ENCODE measurements around the gene TADA3.
A peak's percentile ranks its signal among the peaks of the same experiment; 100 is the strongest.

Gene TADA3

DNA sequence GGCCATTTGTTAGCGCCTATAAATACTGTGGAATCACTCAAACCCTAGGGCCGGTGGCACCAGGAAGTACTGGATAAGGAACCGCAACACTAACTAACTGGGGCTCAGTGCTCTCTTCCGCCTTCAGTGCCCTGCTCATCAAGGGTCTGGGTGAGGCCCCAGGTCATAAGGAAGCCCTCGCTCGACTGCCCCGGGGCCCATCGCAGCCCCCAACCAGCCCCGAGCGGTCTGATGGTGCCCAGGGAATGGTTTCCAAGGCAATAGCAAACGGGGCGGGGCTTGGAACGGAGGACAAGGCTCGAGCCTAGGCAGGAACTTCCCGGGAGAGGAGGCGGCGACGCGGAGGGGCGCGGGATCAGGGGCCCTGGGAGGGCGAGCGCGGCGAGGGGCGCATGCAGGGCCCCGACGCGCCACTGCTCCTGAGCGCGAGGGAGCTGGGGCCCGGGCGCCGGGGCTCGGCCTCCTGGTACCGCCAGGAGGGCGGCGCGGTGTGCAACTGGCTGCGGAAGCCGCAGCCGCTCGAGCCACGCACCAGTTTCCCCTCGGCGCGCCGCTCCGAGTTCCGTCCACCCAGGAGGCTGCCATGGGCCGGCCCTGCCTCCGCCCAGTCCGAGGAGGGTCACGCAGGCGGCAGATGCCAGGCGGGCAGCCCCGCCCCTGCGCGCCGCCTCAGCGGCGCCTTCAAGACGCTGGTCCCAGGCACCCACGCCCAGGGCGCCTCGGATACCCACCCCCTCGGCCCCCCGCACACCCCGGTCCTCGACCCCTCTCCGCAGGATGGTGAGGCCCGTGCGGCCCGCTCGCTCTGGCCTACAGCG lies 17.6 kb upstream of the TADA3 start, which contains the start of gene TTLL3:
Gene TTLL3 (plus strand): TSS at position 648 of the 818 bp plus-strand sequence. CDS start 400 bp downstream, outside the sequence.
- DNase-seq (ENCODE audit: low spot score), result peak; percentile 88

DNA sequence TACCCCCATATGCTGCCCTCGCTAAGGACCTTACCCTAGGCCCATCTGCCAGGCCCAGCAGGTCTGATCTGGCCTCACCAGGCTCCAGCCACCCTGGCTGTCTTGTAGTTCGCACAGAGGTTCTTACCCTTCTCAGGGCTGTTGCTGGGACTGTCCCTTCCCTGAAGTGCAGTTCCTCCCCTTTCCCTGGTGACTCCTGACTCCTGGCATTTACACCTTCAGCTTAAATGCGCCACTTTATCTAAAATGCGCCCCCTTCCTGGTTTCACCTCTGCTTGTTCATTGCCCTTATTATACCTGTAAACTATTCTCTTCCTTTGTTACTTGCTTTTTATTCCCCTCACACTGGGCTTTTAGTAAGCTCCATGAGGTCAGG lies 17.0 kb upstream of the TADA3 start:
- no peak for DNase-seq (ENCODE audit: low spot score)

GRCh38 chr3:9808345-9809037 lies 16.2 kb upstream of the TADA3 start:
- peak; percentile 90 for DNase-seq (ENCODE audit: low spot score)

GRCh38 chr3:9807981-9808344 lies 15.7 kb upstream of the TADA3 start:
- no peak for DNase-seq (ENCODE audit: low spot score)

DNA sequence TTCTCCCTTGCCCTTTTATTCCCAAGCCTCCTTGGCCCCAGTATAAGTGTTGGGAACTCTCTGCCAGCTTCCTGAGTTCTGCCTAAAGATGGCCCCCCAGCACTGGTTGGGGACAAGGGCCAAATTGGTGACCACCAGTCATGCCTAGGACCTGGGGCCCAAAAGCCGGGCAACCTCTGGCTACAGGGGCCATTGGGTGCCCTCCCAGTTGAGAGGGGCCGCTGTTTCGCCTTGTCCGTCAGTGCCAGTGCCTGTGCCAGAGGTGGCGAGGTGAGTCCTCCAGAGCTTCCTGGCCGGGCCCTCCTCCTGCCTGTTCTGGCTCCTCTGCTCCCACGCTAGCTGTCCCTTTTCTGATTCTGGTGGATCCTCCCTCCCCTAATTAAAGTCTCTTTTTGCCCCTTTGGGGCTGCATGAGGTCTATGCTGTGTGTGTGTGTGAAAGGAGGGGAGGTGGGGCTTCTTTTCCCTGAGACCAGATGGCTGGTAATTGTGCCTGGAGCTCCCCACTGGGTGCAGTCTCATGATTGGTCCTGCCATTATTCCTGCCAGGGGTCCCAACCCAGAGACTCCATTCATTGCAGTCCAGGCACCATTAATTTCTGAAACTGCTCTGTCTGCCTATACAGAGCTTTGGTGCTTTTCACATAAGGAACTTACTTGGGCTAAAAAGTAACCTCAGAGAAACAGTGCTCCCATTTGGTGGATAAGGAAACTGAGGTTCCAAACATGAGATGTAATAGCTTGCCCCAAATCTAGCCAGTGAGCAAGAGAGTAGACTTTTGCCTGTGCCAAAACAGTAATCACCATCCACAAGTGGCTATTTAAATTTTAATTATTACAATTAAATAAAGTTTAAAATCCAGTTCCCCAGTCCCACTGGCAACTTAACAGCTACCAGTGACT lies 14.7 kb upstream of the TADA3 start:
- no peak for DNase-seq (ENCODE audit: low spot score)

DNA sequence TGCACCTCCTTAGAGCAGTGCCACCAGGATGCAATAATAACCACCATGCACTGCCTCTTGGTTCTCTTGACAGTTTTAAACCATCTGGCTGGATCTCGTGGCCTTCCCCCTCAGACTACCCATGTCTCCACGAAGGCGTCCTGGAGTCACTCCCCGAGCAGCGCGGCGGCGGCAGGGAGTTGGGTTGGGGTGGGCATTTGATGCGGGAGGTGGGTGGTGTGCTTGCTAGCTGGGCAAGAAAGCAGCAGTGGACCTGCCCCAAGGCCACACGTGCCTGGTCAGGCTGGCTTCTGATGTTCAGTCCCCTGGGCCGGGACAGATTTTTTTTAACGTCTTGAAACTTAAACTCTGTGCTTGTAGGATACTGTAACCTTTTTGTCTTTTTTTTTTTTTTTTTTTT lies 13.9 kb upstream of the TADA3 start:
- DNase-seq (ENCODE audit: low spot score), result no peak

DNA sequence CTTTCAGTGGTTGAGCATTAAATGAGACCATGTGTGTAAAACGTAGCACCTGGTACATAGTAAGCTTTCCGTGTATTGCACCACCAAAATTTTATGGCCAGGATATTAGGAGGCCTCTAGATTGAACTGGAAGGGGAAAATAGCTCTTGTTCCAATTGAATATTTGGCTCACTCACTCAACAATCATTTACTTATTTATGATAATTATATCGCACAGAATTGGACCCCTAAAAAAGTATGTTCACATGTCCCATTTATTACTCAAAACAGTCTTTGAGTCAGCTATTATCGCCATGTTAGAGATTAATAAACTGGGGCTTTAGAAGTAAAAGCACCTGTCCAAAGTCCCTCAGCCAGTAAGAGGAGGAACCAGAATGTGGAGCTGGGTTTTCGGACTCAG lies 12.7 kb upstream of the TADA3 start:
- DNase-seq (ENCODE audit: low spot score), result no peak

DNA sequence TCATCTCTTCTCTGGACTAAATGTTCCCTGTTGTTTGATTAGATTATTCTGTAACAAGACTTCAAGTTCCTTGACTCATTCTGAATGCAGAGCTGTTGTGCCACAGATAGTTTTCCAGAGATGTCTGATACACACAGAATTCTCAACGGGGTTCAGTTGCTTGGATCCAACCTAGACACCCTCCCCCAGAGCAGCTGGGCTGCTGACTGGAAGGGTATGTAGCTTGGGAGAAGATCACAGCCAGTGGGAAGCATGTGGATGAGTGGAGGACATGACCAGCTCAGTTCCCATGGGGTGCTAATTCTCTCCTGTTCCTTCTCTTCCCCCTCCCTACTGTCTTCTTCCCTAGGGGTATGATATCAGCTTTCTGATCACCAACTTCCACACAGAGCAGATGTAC lies 11.2 kb upstream of the TADA3 start:
- DNase-seq (ENCODE audit: low spot score), result no peak

GRCh38 chr3:9800529-9800928 lies 8.3 kb upstream of the TADA3 start:
- DNase-seq (ENCODE audit: low spot score), result peak; percentile 47

- no peak for DNase-seq (ENCODE audit: low spot score)
Observed at GRCh38 chr3:9797196-9797945, 5.1 kb upstream of the TADA3 start.

DNA sequence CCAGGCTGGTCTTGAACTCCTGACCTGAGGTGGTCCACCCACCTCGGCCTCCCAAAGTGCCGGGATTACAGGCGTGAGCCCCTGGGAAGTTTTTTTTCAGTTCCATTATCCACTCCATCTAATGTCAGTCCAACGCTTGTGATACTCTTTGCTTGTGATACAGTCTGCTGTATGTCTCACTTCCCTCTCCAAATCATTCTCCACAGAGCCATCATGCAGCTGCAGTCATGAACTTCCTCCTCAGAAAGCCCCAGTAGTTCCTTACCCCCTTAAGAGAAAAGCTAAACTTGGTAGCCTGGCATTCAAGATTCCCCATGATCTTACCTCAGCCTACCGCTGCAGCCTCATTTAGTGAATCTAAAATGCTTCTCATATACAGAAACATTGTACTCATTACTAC lies 2.9 kb upstream of the TADA3 start:
- DNase-seq (ENCODE audit: low spot score), result no peak

DNA sequence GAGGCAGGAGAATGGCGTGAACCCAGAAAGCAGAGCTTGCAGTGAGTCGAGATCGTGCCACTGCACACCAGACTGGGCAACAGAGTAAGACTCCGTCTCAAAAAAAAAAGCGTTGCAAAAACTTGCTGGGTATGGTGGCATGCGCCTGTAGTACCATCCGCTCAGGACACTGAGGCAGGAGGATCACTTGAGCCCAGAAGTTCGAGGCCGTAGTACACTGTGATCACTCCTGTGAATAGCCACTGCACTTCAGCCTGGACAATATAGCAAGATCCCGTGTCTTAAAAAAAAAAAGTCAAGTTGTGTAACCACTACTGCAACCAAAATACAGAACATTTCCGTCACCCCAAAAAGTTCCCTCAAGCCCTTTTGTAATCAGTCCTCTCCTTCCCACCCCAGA lies 2.1 kb upstream of the TADA3 start:
- no peak for DNase-seq (ENCODE audit: low spot score)

DNA sequence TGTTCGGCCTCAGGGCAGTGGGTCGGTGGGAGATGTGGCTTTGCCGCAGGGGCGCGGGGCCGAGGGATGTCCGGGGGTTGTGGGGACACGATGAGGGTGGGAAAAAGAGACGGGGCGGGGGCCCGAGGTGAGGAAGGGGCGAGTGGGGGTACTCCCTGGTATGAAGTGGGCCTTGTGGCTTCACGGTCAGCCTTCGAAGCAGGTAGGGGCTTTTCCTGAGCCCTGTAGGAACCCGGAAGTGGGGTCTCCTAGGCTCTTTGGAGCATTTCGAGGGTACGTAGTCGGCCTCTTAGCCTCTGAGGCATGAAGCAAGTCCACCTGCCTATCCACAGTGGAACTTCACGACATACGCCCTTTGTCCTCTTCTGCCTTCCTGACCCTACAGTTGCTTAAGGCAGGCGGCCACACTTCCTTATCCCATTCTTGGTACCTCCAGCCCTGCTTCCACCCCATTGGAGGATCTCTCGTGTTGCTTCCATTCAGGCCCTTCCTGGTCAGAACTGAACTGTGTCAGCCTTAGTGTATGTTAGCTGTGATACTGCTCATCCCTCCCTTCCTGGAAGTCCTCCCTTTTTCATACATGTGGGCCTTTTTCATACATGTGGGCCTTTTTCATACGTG lies 998 bp upstream of the TADA3 start:
- DNase-seq (ENCODE audit: low spot score), result peak; percentile 43

- no peak for DNase-seq (ENCODE audit: low spot score)
Observed at GRCh38 chr3:9791790-9792404, 376 bp downstream of the TADA3 start.

DNA sequence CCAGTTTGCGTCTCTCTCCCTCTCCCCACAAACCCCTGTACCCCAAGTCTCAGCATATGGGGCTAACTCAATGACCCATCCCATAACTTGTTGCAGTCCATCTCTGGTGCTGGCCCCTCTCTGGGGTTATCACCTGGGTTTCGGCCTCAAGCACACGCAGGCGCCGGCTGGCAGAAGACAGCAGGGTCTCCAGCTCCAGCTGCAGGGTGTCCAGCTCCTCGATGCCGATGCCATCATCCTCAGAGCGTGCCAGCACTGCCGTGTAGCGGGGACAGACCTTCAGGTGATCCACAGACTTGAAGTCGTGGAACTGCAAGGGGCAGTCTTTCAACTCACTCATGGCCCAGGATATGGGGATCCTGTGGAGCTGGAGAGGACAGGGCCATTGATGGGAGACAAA lies 1.1 kb downstream of the TADA3 start:
- DNase-seq (ENCODE audit: low spot score), result no peak

GRCh38 chr3:9787714-9788113 lies 4.6 kb downstream of the TADA3 start:
- no peak for DNase-seq (ENCODE audit: low spot score)

- DNase-seq (ENCODE audit: low spot score), result no peak
Observed at GRCh38 chr3:9786825-9787669, 5.2 kb downstream of the TADA3 start.

GRCh38 chr3:9786209-9786739 lies 6.0 kb downstream of the TADA3 start:
- DNase-seq (ENCODE audit: low spot score), result no peak

GRCh38 chr3:9785602-9786001 lies 6.7 kb downstream of the TADA3 start:
- DNase-seq (ENCODE audit: low spot score), result no peak

DNA sequence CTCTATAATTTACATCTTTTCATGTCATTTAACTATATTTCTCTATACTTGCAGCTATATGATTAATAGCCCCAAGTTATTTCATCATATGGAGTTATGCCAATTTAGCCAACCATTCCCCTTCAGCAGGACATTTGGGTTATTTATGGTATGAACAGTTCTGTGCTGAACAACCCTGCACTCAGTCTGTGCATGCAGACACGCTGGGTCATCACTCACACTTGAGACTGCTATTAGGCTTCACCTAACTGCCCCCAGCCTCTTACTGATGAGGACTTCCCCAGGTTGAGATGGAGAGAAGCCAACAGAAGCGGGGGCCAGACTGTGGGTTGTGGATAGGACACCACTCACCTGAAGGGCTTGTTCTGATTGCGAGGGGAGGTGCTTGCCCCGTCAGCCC lies 7.3 kb downstream of the TADA3 start:
- no peak for DNase-seq (ENCODE audit: low spot score)

Measured in HuH-7 (cell line).